Upper lobe of left lung (tissue), 6 donors: Measurements from ENCODE around the gene VAV2. TPM values are rescaled to one million over a fixed set of nuclear protein-coding genes. Genes with fewer than 3 reads are reported as not detected.

Experiments
- ATAC-seq, 2 donors: fragments of 200-7000 bp; cut with Tn5 transposase; one replicate each; pipeline ENCODE4 v1.9.1; 2022; ENCODE audit warnings: mild to moderate bottlenecking in 2 of 2, moderate library complexity in 2 of 2; ENCODE audit not compliant: low FRiP score in 2 of 2
- DNase-seq, 2 donors: peaks; one replicate each; pipeline ENCODE4 v3.0.0-alpha.2; 2019 to 2020
- H3K27ac ChIP-seq, 4 donors: fragments of 200-600 bp; sonication (generic); one replicate each; pipeline ENCODE4 v1.5.1; 2016 to 2019
- H3K27me3 ChIP-seq, 4 donors: fragments of 200-600 bp; sonication (generic); one replicate each; pipeline ENCODE4 v1.5.1; 2017 to 2019
- H3K36me3 ChIP-seq, 4 donors: fragments of 200-600 bp; sonication (generic); one replicate each; pipeline ENCODE4 v1.5.1; 2016 to 2019
- H3K4me1 ChIP-seq, 4 donors: fragments of 200-600 bp; sonication (generic); one replicate each; pipeline ENCODE4 v1.5.1; 2018 to 2019
- H3K4me3 ChIP-seq, 4 donors: fragments of 200-600 bp; sonication (generic); one replicate each; pipeline ENCODE4 v1.5.1; 2017 to 2019; ENCODE audit warnings: mild to moderate bottlenecking in 2 of 4, moderate library complexity in 1 of 4
- H3K9me3 ChIP-seq, 4 donors: fragments of 200-600 bp; sonication (generic); one replicate each; pipeline ENCODE4 v1.5.1; 2018 to 2019
- CTCF ChIP-seq, 6 experiments: fragments of 450-650 bp in 4 of 6; fragments of 200-600 bp in 2 of 6; sonication (generic) in 2 of 6; IDR thresholded peaks; one replicate each; pipeline ENCODE4 v1.5.1; 2016 to 2019; ENCODE audit warnings: antibody characterized with exemption in 6 of 6
- EP300 ChIP-seq, 4 donors: sonication (generic); formaldehyde crosslinking; IDR thresholded peaks; one replicate each; pipeline ENCODE4 v1.5.1; 2017; ENCODE audit warnings: antibody characterized with exemption in 4 of 4, control low read depth in 2 of 4
- POLR2A ChIP-seq, 4 donors: fragments of 450-650 bp; IDR thresholded peaks; one replicate each; pipeline ENCODE4 v1.5.1; 2016 to 2017; ENCODE audit warnings: antibody characterized with exemption in 4 of 4, mild to moderate bottlenecking in 2 of 4
- POLR2AphosphoS5 ChIP-seq, 2 donors: sonication (generic); formaldehyde crosslinking; IDR thresholded peaks; one replicate each; pipeline ENCODE4 v1.5.1; 2017; ENCODE audit warnings: antibody characterized with exemption in 2 of 2
- WGBS, 2 donors: methylation state at CpG; one replicate each; pipeline ENCODE4 v1.1.5; 2017 to 2018; 5-methylcytosine and 5-hydroxymethylcytosine counted together
- total RNA-seq, 6 donors: library from RNA; depleted of rRNA in 4 of 6; stranded (reverse); fragments of >200 nt in 4 of 6; gene quantifications; one replicate each; pipeline versions ENCODE4 v1.1.0 to v1.2.1, GENCODE V29; 2016 to 2021
- donor health status: DM: no; HTN: no; CAD: no; lungs with moderate emphysema.
- donor health status: DM: no; HTN: yes; CAD: no; lungs with severe emphysema.

Gene VAV2
- total RNA-seq, 6 donors from 2014 or later: 12.0 to 38.8 (median 22.0) TPM

DNA sequence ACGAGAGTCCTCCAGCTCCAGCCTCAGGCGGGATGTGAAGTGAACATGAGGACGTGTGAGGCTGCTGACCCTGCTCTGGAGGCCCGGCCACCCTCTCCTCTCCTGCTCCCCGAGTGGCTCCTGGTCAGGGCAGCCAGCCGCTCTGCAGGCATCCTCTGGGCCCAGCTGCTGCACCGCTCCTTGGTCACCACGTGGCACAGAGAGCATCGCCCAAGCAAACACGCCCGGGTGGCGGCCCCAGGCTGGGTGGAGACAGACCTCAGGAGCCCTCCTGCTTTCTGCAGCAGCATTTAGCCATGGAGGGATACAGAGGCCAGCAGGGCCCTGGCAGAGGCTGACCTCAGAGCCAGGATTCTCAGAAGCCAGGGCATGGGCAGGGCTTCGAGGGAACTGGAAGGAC, 184.3 kb downstream of the VAV2 start:
- H3K36me3 ChIP-seq: peaks cover 0 to 62% (median 29%) of the 10 kb centered on the region in 4 donors
- ATAC-seq (no peak), DNase-seq (peak in 1 of 2 donors; percentile 81)
- H3K4me3 ChIP-seq: no peak overlapping the region
- H3K27ac ChIP-seq: no peak overlapping the region
- H3K4me1 ChIP-seq: no peaks in the 10 kb centered on the region
- TF ChIP-seq POLR2A (IDR thresholded peaks at IDR 0.05) (no peak), EP300 (IDR thresholded peaks at IDR 0.05) (no peak), POLR2AphosphoS5 (IDR thresholded peaks at IDR 0.05) (no peak), CTCF (IDR thresholded peaks at IDR 0.05) (no peak)
- H3K9me3 ChIP-seq: no peaks in the 10 kb centered on the region
- no peaks in the 10 kb centered on the region for H3K27me3 ChIP-seq
- 89 to 98% methylated on average over 8 to 9 of the region's 13 CpGs for WGBS, 2 donors

DNA sequence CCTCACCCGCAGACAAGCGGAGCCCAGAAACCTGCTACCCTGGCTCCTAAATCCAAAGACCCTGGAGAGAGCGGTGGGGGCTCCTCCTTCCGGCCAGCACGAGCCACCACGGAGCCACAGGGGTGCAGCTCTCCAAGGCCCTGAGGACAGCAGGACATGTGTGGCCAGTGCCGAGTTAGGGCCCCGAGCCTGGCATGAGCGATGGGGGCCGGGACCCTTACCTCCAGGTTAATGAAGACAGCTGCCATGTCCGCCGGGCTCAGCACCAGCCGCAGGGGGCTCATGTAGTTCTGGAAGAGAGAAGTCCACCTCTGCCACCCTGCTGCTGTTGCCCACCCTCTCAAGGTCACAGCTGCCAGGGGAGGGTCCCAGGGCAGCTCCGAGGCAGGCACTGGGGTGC, 185.1 kb downstream of the VAV2 start:
- Histone ChIP-seq H3K27me3 (no peaks in the 10 kb centered on the region), H3K27ac (no peak overlapping the region), H3K4me1 (no peaks in the 10 kb centered on the region), H3K9me3 (no peaks in the 10 kb centered on the region), H3K4me3 (no peak overlapping the region), H3K36me3 (peaks cover 0 to 63% (median 30%) of the 10 kb centered on the region in 4 donors)
- TF ChIP-seq POLR2AphosphoS5 (IDR thresholded peaks at IDR 0.05): no peak
- TF ChIP-seq CTCF (IDR thresholded peaks at IDR 0.05): no peak
- no peak for TF ChIP-seq POLR2A (IDR thresholded peaks at IDR 0.05)
- no peak for TF ChIP-seq EP300 (IDR thresholded peaks at IDR 0.05)
- ATAC-seq: no peak
- DNase-seq: peak in 1 of 2 donors; percentile 65
- 94 to 96% methylated on average over 5 to 14 of the region's 14 CpGs for WGBS, 2 donors

DNA sequence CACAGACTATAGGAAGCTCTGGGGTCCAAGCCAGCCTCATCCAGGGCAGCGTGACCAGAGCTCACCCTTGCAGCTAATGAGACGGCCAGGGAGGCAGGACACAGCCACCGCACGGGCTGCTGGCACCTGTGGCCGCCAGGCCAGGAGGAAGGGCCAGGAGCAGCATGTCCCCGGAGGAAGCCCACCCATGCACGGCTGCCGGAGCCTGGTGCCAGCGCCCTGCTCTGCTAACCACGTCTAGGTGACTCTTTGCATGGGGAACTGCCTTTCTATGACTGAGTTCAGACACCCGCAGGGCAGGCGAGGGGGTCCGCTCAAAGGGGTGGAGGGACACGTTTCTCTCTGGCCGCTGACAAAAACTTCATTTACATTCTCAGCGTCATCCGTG, 185.5 kb downstream of the VAV2 start:
- peaks cover 0 to 63% (median 30%) of the 10 kb centered on the region in 4 donors for H3K36me3 ChIP-seq
- H3K4me3 ChIP-seq: no peak overlapping the region
- no peak for ATAC-seq

DNA sequence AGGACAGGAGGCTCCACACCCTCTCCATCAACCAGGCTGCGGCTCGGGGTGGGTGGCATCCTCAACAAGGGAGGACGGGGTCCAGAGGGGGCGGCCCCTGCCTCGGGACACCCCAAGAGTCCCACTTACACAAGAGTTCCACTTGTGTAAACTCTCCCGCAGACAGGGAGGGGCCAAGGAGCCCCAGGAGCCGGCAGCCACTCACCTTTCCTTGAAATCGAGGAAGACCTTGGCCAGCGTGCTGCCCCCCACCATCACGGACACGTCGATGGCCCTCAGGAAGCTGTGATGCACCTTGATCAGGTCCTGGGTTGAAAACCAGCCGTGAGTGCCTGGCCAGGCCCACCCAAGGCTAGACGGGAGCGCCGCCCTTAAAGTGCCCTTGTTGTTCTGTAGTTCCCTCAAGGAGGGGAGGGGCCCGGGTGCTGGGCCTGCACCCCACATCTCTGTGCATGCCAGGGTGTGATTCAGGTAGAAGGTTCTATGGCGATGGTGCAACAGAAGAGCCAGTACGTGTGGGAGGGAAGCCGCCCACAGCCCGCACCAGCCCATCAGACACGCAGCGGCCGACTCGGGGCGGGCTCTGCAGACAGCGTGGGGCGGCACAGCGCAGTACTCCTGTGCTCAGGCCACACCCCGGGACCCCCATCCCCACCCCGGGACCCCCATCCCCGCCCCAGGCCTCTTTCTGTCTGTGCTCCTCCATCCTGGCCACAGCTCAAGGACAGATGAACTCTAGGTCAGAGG, 186.1 kb downstream of the VAV2 start:
- peaks cover 0 to 63% (median 30%) of the 10 kb centered on the region in 4 donors for H3K36me3 ChIP-seq
- 92 to 96% methylated on average over 23 to 32 of the region's 32 CpGs for WGBS, 2 donors
- no peak overlapping the region for H3K27ac ChIP-seq
- H3K4me1 ChIP-seq: no peaks in the 10 kb centered on the region
- ATAC-seq (no peak), DNase-seq (peak in 1 of 2 donors; percentile 76)
- H3K9me3 ChIP-seq: no peaks in the 10 kb centered on the region
- no peaks in the 10 kb centered on the region for H3K27me3 ChIP-seq
- TF ChIP-seq POLR2AphosphoS5 (IDR thresholded peaks at IDR 0.05) (no peak), EP300 (IDR thresholded peaks at IDR 0.05) (no peak), POLR2A (IDR thresholded peaks at IDR 0.05) (no peak), CTCF (IDR thresholded peaks at IDR 0.05) (no peak)
- H3K4me3 ChIP-seq: no peak overlapping the region

More for the DNA sequence above, 185.5 kb downstream of the VAV2 start:
- H3K27me3 ChIP-seq: no peaks in the 10 kb centered on the region
- 93 to 95% methylated on average over 3 to 17 of the region's 17 CpGs for WGBS, 2 donors
- no peak overlapping the region for H3K27ac ChIP-seq
- H3K9me3 ChIP-seq: no peaks in the 10 kb centered on the region
- TF ChIP-seq POLR2AphosphoS5 (IDR thresholded peaks at IDR 0.05) (no peak), EP300 (IDR thresholded peaks at IDR 0.05) (no peak), POLR2A (IDR thresholded peaks at IDR 0.05) (no peak), CTCF (IDR thresholded peaks at IDR 0.05) (no peak)
- DNase-seq: peak in 1 of 2 donors; percentile 68
- no peaks in the 10 kb centered on the region for H3K4me1 ChIP-seq

GRCh38 chr9:133804199-133804598, 187.9 kb downstream of the VAV2 start:
- TF ChIP-seq POLR2A (IDR thresholded peaks at IDR 0.05): no peak
- no peak for TF ChIP-seq POLR2AphosphoS5 (IDR thresholded peaks at IDR 0.05)
- TF ChIP-seq EP300 (IDR thresholded peaks at IDR 0.05): no peak
- no peak for TF ChIP-seq CTCF (IDR thresholded peaks at IDR 0.05)
- Histone ChIP-seq H3K4me3 (no peak overlapping the region), H3K27me3 (no peaks in the 10 kb centered on the region), H3K4me1 (no peaks in the 10 kb centered on the region), H3K9me3 (no peaks in the 10 kb centered on the region), H3K27ac (no peak overlapping the region), H3K36me3 (peaks cover 0 to 49% (median 26%) of the 10 kb centered on the region in 4 donors)
- peak in 1 of 2 donors; percentile 79 for DNase-seq
- no peak for ATAC-seq
- WGBS, 2 donors: 80 to 94% methylated on average over 4 to 17 of the region's 17 CpGs
